GM10248 (cell line): Measurements from ENCODE around the gene CLSTN3.

ENCODE experiments used
- CTCF ChIA-PET: fragments of 300-600 bp; sonication (Branson Sonifier 250); formaldehyde crosslinking; extraction: SDS; loops from one replicate; lab custom pipeline; 2021; ENCODE audit warnings: antibody characterized with exemption; lab: Yijun Ruan, JAX
- POLR2A ChIA-PET: fragments of 350-650 bp; sonication (Branson Sonifier 250); formaldehyde crosslinking; extraction: SDS; loops from one replicate; lab custom pipeline; 2020; ENCODE audit warnings: antibody characterized with exemption; lab: Yijun Ruan, JAX
- DNase-seq: peaks from one replicate; pipeline ENCODE4 v3.0.0; 2012; ENCODE audit errors: extremely low spot score
- CTCF ChIP-seq: IDR thresholded peaks from 2 replicates; pipeline ENCODE4 v1.5.1; 2012; ENCODE audit warnings: mild to moderate bottlenecking, low read depth; ENCODE audit errors: extremely low read depth, missing control alignments, control extremely low read depth

The CLSTN3 gene

GRCh38 chr12:7118881-7119280, 11.3 kb upstream of the CLSTN3 start:
- no peak for TF ChIP-seq CTCF
- CTCF ChIA-PET: interaction anchor here (1.1 to 11.5 kb wide), 4 partner anchors 8 to 154 kb away, joined by 4 to 108 read pairs (median 4); partner anchors contain the start of genes C1RL and CLSTN3
- POLR2A ChIA-PET: no interaction called here
- no peak for DNase-seq

DNA sequence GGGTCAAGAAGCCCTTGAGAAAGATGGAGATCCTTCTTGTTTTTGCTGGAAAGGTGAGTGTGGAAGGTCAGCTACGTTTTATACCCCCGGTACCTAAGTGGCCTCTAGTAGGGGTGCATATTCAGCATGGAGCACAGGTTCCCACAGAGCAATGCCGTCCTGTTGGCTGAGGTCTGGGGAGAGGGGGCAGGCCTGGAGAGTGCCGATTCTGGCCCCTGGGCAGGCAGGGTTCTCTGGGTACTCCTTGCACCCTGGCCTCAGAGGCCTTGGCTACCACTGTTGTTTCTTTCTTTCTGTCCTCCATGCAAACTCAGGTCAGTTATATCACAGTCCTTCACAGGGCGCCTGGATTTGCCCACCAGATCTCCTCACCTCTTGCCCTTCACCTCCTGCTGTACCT, 10.0 kb upstream of the CLSTN3 start:
- ChIA-PET CTCF (interaction anchor here (1.3 to 11.5 kb wide), 2 partner anchors 10 kb away, joined by 4 to 108 read pairs; partner anchors contain the start of genes C1RL and CLSTN3), POLR2A (no interaction called here)
- DNase-seq: no peak
- no peak for TF ChIP-seq CTCF

- no peak for TF ChIP-seq CTCF
- DNase-seq: no peak
- POLR2A ChIA-PET: no interaction called here
- CTCF ChIA-PET: interaction anchor here (0.8 to 11.5 kb wide), 2 partner anchors 10 to 11 kb away, joined by 3 to 108 read pairs; partner anchors contain the start of gene C1RL
Measured at GRCh38 chr12:7121324-7121723, 8.8 kb upstream of the CLSTN3 start.

DNA sequence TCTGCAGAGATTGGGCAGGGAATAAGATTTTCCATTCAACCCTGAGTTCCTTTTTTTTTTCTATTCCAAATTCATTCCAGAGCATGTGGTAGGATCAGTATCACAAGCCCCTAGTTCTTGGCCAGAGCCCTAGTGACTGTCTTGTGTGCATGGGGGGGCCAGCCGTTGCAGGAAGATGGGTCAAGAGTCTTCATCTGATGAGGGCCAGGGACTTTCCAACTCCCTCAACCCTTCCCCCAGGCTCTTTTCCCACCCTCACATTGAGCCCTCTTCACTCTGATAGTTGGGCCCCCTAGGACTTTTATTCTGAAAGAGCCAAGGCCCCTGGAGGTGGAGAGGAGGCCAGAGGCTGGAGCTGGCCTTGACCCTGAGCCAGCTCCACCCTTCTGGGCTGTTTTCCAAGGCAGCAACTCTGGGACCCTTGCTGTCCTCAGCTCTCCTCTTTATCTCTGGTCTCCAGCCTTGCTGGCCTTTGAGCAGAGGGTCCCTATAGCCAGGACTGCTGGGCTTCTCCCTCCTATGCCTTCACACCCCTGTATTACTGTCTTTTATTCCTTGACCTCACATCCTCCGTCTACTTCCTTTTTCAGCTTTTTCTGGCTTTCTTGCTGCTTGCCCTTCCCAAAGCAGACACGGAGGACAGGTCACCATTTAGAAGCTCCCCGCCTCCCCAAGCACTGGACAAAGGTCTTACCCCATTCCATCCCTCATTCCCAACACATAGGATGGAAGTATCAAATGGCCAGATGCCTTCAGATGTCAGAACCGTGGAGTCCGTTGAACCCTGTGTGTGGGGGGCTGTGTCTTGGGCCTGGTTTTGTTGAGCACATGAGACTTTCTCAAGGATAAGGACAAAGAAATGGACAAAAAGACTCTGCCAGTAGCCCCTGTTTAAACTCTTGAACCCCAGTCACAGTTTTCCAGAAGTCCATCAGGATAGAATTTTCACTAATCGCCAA, 7.1 kb upstream of the CLSTN3 start:
- TF ChIP-seq CTCF: no peak
- ChIA-PET POLR2A (no interaction called here), CTCF (interaction anchor here (0.9 to 11.5 kb wide), 3 partner anchors 8 to 250 kb away, joined by 3 to 108 read pairs (median 4); partner anchors contain the start of genes C1RL and SPSB2)
- no peak for DNase-seq

- TF ChIP-seq CTCF: no peak
- ChIA-PET POLR2A (no interaction called here), CTCF (interaction anchor here (1.1 to 11.5 kb wide), 2 partner anchors 13 to 21 kb away, joined by 3 to 108 read pairs; partner anchors contain the start of gene C1RL)
- DNase-seq: no peak
Measured at GRCh38 chr12:7123806-7124522, 6.2 kb upstream of the CLSTN3 start.

- CTCF ChIA-PET: interaction anchor here (11.5 kb wide), 1 partner anchor 15 kb away, joined by 108 read pairs; the partner anchor contains the start of gene C1RL
- no peak for TF ChIP-seq CTCF
- POLR2A ChIA-PET: no interaction called here
- DNase-seq: no peak
Measured at GRCh38 chr12:7125632-7126227, 4.4 kb upstream of the CLSTN3 start.
